Fibroblast of skin of left quadriceps (primary cell): Measurements from ENCODE around the gene SLC66A1.
"Not testable (repeated sequence)": the region's sequence is repeated elsewhere in the genome, so short reads cannot be mapped to it uniquely, and the experiment has no call there.

ENCODE experiments used
- DNase-seq, 2 experiments: peaks; one replicate each; pipeline ENCODE4 v3.0.0-alpha.2; 2013; ENCODE audit warnings: low read depth in 2 of 2

SLC66A1 gene, protein sequence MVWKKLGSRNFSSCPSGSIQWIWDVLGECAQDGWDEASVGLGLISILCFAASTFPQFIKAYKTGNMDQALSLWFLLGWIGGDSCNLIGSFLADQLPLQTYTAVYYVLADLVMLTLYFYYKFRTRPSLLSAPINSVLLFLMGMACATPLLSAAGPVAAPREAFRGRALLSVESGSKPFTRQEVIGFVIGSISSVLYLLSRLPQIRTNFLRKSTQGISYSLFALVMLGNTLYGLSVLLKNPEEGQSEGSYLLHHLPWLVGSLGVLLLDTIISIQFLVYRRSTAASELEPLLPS

DNA sequence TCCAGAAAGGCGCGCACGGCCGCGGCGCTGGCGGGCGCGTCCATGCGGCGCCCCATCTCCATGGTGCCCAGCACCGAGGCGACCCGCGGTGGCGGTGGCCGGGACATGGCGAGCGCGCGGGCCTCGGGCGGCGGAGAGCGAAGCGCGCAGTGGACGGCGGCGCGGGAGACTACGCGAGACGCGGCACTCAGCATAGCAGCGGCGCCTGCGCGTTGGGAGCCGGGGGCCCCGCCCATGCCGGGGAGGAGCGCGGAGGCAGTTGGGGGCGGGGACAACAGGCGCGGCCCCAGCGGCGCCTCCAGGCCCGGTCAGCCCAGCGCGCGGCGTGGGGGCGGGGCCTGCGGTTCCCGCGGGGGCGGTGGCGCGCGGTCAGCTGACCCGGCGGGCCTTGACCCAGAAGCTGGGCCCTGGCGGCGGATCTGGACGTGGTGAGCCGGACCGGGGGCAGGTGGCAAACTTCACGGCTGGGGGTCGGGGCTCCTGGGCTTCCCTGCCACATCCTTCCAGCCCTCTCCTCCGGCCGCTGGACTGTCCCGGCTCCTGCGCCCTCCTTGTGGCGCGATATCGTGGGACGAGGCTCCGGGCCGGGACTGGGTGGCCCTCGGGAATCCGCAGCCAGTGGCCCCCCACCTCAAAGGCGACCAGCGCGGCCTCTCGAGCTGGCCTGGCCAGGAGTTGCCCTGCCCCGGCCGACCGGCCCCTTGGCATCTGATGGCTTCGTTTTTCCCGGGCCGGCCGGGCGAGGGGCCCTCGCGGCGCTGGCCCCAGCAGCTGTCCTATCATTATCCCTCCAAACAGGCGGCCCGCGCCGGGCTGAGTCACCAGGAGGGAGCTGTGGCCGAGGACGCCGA lies at the start of gene SLC66A1, which contains the start of gene AKR7A2:
Gene SLC66A1, plus strand, starts transcription at position 396 of the 851 bp plus-strand sequence. CDS start 5,352 bp downstream, outside the sequence.
Gene AKR7A2, minus strand, starts transcription at position 214 of the 851 bp plus-strand sequence. Its CDS starts 20 bp downstream, at position 194.
- DNase-seq = peak; percentile 78 to 80

DNA sequence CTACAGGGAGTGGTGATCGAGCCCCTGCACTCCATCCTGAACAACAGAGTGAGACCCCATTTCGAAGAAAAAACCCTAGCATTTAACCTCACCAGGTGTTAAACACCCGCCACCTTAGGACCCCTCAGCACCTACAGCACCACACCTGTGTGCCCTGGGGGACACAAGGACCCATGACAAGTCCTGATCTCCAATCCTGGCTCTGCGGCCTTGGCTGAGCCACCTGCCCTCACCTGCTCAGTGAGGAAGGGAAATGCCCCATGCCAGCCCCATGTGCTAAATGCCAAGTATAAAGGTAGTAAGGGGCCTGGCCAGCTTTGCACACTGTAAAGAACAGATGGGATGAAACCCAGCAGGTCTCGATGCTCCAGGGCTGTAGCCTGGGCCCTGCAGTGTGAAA lies 49.4 kb upstream of the SLC66A1 start:
- DNase-seq = no peak

DNA sequence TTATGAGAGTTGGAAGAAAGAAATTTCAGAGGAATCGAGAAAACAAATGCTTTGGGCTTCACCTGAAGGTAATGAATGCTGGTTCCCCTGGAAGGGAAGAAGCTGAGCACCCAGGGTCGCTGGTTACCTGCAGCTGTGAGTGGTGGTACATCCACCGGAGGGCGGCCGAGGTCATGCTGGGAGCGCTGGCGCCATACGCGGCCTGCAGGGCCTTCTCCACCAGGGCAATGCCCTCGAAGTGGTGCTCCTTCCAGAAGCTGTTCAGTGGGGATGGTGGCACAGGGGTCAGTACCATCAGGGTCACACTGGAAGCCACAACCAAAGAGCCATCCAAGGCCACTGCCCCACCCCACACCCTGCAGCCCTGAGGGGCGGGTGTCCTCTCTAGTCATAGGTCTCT lies 43.7 kb upstream of the SLC66A1 start:
- DNase-seq = no peak

DNA sequence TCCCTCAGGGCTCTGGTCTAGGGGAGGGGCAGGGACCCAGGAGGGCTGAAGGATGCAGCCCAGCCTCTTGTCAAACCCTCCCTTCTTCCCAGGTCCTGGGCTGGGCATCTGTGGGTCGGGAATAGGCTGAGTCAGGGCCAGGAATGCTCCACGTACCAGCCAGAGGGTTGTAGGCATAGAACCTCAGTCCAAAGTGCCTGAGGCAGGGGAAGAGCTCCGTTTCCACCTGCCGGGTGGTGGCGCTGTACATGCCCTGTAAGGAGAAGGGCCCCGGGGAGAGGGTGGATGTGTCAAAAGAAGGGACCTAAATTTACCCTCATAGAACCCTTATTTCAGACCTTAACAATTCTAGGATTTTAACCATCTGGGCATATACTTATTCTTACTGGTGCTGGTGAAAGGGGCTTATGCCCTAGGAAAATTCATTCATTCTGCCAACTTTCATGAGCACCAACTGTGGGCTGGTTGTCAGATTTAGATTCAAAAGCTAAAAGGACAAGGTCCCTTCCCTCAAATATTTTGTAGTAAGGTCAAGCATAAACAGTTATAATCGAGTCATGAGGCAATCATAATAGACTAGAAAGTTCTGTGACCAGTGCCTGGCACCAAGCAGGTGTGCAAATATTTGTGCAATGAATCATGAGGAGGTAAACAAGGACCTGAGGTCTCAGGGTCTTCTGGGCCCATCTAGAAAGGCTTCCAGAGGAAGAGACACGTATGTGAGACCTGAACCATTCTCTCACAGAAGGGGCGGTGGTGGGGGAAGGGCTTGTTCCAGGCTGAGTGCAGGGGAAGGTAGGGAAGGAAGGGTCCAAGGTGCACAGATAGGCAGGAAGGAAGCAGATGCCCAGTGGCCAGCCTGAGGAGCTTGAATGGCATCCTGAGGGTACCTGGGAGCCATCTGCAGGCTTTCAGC lies 42.4 kb upstream of the SLC66A1 start:
- DNase-seq = not testable (repeated sequence)

DNA sequence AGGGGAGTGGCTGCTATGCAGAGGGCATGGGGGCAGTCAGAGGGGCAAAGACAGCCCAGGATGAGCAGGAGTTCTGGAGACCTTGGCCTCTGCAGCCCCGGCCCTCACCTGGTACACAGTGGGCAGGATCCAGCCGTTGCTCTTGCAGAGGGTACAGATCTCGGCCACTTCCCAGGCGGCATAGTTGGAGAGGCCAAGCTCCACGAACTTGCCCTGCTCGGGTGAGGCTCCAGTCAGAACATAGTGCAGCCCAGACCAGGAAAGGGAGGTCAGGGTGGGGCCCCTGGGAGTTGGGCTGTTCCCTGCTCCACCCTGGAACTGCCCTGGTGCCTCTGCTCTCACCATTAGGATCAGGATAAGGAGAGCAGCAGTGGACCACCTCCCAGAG lies 41.8 kb upstream of the SLC66A1 start:
- DNase-seq = not testable (repeated sequence)

DNA sequence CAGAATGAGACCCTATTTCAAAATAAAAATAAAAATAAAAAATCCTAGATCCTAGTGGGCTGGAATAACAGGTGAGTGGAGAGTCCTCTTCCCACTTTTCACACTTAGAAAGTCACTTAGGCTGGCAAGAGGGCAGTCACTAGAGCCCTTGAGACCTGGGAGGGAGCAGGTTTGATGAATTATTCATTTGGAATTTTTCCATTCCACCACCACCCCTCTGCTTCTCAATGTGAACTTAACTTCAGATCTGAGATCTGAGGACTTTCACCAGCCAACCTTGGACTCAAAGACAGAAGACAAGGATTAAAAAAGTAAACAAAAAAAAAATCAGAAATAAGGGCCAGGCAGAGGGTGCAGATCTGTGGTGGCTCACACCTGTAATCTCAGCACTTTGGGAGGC lies 40.1 kb upstream of the SLC66A1 start:
- no peak for DNase-seq

DNA sequence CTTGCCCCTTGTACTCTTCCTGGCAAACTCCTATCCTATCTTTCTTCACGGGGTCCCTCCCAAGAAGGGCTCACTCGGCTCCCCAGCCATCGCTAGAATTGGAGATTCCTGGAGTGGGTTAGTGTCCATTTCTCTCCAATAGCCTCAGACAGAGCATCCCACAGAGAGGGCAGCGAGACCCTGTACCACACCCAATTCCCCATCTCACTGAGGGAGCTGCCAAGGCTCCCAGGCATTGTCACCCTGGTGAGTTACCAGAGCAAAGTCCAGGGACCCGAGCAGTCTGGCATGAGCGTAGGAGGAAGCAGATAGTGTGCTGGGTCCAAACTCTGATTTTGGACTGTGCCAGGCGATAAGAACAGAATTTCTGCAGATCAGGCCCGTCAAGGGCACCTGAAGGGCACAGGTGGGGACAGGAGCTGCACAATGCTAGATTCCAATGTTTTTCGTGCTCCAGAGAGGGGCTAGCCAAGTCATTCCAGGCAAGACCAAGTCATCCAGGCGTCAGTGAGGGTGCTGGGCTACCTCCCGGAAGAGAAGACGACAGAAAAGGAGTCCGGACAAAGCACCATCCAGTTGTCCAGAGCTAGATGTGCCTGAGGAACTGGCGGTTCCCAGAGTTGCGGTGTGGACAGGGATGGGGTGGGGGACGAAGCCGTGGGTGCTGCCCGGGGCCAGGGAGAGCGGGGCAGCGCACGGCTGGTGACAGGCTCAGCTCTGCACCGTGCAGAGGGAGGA lies 38.9 kb upstream of the SLC66A1 start:
- DNase-seq = no peak

DNA sequence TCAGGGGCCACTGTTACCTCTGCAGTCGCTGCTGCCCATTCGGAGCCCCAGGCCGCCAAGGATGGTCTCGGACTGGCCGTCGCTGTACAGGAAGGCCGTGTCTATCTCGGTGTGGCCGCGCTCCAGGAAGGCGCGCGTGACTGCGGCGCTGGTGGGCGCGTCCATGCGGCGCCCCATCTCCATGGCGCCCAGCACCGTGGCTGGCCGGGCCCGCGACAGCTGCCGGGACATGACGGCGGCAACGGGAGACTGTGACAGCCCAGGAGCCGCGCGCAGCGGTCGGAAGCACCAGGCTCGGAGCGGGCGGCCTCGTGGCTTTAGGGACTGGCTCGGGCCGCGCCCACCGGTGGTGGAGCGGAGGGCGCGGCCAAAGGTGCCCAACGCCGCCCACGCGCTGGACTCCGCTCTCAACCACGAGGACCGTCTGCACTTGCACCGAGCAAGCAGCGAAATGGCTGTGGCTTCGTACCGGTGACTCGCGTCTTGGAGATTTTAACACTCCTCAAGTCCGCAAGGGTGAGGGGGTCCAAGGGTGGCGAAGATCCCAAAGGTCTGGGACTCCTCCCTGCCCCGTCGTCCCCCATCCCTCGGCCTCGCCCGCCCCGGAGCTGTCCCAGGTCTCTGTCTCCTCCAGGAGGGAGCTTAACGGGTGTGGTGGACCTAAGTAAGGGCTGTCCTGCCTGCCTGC lies 38.1 kb upstream of the SLC66A1 start:
- not testable (repeated sequence) for DNase-seq

DNA sequence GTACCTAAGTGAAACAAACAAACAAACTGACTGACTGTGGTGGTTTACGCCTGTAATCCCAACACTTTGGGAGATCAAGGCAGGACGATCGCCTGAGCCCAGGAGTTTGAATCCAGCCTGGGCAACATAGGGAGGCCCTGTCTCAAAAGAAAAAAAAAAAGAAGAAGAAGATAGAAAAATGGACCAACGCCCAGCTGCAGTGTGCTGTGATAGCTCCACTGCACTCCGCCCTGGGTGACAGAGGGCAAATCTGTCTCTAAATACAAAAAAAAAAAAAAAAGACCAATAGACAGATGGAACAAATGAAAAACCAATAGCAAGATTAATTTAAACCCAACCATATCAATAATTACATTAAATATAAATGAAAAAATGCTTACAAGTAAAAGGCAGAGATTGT lies 37.5 kb upstream of the SLC66A1 start:
- no peak for DNase-seq

DNA sequence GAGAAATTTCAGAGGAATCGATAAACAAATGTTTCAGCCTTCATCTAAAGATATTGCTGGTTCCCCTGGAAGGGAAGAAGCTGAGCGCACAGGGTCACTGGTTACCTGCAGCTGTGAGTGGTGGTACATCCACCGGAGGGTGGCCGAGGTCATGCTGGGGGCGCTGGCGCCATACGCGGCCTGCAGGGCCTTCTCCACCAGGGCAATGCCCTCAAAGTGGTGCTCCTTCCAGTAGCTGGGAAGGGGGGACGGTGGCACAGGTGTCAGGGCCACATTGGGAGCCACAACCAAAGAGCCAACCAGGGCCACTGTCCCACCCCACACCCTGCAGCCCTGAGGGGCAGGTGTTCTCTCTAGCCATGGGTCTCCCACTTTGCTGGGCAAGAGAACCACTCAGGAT lies 28.2 kb upstream of the SLC66A1 start:
- no peak for DNase-seq

DNA sequence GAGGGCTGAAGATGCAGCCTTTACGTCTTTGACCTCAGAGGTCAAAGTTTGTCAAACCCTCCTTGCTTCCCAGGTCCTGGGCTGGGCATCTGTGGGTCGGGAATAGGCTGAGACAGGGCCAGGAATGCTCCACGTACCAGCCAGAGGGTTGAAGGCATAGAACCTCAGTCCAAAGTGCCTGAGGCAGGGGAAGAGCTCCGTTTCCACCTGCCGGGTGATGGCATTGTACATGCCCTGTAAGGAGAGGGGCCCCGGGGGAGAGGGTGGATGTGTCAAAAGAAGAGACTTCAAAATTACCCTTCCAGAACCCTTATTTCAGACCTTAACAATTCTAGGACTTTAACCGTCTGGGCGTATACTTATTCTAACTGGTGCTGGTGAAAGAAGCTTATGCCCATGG lies 27.2 kb upstream of the SLC66A1 start:
- no peak for DNase-seq

DNA sequence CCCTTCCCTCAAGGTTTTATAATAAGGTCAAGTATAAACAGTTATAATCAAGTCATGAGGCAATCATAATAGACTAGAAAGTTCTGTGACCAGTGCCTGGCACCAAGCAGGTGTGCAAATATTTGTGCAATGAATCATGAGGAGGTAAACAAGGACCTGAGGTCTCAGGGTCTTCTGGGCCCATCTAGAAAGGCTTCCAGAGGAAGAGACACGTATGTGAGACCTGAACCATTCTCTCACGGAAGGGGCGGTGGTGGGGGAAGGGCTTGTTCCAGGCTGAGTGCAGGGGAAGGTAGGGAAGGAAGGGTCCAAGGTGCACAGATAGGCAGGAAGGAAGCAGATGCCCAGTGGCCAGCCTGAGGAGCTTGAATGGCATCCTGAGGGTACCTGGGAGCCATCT lies 26.8 kb upstream of the SLC66A1 start:
- not testable (repeated sequence) for DNase-seq

DNA sequence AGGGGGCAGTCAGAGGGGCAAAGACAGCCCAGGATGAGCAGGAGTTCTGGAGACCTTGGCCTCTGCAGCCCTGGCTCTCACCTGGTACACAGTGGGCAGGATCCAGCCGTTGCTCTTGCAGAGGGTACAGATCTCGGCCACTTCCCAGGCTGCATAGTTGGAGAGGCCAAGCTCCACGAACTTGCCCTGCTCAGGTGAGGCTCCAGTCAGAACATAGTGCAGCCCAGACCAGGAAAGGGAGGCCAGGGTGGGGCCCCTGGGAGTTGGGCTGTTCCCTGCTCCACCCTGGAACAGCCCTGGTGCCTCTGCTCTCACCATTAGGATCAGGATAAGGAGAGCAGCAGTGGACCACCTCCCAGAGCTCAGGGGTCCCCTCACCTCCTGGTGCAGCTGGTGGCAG lies 26.3 kb upstream of the SLC66A1 start:
- DNase-seq = not testable (repeated sequence)

DNA sequence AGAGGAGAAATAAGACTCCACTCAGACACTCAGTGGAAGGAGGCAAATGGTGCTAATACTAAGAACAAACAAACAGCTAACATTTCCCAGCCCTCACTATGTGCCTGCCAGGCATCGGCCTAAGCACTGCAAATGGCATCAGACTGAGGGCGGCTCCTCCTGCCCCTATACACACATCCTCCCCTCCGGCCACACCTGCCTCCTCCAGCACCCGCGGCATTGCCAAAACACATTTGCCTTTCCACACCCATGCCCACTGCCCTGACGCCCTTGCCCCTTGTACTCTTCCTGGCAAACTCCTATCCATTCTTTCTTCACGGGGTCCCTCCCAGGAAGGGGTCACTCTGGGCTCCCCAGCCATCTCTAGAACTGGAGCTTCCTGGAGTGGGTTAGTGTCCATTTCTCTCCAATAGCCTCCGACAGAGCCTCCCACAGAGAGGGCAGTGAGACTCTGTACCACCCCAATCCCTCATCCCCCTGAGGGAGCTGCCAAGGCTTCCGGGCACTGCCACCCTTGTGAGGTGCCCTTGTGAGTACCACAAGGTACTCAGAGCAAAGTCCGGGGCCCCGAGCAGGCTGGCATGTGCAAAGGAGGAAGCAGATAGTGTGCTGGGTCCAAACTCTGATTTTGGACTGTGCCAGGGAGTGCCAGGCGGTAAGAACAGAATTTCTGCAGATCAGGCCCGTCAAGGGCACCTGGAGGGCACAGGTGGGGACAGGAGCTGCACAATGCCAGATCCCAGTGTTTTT lies 24.5 kb upstream of the SLC66A1 start:
- DNase-seq = no peak

DNA sequence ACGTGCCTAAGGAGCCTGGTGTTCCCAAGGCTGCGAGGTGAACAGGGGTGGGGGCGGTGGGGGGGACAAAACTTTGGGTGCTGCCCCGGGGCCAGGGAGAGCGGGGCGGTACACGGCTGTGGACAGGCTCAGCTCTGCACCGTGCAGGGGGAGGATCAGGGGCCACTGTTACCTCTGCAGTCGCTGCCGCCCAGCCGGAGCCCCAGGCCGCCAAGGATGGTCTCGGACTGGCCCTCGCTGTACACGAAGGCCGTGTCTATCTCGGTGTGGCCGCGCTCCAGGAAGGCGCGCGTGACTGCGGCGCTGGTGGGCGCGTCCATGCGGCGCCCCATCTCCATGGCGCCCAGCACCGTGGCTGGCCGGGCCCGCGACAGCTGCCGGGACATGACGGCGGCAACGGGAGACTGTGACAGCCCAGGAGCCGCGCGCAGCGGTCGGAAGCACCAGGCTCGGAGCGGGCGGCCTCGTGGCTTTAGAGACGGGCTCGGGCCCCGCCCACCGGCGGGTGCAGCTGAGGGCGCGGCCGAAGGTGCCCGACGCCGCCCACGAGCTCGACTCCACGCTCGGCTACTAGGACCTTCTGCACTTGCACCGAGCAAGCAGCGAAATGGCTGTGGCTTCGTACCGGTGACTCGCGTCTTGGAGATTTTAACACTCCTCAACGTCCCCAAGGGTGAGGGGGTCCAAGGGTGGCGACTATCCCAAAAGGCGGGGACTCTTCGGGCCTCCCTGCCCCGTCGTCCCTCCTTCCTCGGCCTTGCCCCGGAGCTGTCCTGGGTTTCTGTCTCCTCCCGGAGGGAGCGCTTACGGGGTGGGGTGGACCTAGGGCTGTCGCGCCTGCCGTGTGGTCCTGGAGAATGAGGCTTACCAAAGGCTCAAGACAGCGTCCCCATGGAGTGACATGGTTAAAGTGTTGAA lies 23.5 kb upstream of the SLC66A1 start, which contains the start of gene AKR7A3:
Gene AKR7A3, minus strand, starts transcription at position 447 of the 918 bp plus-strand sequence. Its CDS starts 61 bp downstream, at position 386.
- not testable (repeated sequence) for DNase-seq

DNA sequence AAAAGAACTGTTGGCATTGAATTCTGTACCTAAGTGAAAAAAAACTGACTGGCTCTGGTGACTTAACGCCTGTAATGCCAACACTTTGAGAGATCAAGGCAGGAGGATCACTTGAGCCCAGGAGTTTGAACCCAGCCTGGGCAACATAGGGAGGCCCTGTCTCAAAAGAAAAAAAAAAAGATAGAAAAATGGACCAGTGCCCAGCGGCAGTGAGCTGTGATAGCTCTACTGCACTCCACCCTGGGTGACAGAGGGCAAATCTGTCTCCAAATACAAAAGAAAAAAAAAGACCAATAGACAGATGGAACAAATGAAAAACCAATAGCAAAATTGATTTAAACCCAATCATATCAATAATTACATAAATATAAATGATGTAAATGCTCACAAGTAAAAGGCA lies 22.9 kb upstream of the SLC66A1 start:
- no peak for DNase-seq

DNA sequence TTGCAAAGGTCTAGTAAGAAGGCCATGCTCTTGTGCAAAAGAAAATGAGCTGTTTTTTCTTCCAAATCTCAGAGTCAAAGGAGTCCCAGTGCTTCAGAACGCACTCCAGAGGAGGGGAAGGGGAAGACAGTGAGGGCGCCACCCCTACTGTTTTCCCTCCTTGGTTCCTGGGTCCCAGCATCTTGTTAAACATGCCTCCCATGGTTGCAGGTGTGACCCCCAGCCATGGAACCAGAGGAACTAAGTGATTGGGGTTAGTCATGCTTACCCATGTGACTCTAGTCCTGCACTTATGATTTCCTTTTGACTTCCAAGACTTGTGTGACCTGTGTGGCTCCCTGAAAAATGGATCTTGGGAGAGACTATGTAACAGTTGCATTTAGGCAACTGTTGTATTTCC lies 17.5 kb upstream of the SLC66A1 start:
- DNase-seq = no peak

DNA sequence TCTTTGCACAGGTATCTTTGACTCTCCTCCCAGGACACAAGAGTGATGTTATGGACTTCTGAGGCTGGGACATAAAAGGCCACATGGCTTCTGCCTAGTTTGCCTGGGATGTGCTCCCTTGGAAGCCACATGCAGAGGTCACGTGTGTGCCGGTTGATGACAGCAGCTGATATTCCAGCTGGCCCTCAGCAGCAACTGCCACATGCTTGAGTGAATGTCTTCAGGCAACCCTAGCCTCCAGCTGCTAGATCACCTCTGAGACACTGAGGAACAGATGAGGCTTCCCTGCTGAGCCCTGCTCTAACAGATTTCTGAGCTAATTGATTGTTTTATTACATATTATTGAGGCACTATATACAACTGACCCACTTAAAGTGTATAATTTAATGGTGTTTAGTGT lies 11.9 kb upstream of the SLC66A1 start:
- DNase-seq = no peak

DNA sequence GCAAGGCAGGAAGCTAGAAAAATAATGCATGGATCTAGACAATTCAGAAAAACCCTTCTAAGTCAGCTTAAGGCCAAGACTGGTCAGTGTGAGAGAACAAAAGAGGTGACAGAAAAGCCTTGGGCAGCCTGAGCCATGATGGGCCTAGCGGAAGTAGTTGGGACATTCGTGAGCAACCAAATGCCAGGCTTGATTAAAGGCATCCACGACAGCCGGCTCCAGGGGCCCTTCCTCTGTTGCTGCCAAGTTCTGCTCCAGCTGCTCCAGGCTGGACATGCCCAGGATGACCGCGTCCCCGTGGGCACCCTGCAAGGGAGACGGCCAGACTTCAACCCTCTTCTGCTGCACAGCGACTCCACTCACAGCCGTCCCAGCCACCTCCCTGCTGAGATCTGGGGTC lies 8.0 kb upstream of the SLC66A1 start:
- DNase-seq = not testable (repeated sequence)
